Neural crest cell (in vitro differentiated cells): ENCODE measurements around the gene CRIP1. TPM values are rescaled to one million over a fixed set of nuclear protein-coding genes. Genes with fewer than 3 reads are reported as not detected.

Experiments used
- DNase-seq: peaks from one replicate; pipeline ENCODE4 v3.0.0; 2021; ENCODE audit warnings: low read depth, mixed read lengths, low spot score
- H3K27ac Mint-ChIP-seq: one replicate; pipeline ENCODE4 v1.8.0; 2021; ENCODE audit warnings: mild to moderate bottlenecking, mixed read lengths; ENCODE audit not compliant: unreplicated experiment
- H3K27me3 Mint-ChIP-seq: 2 replicates; pipeline ENCODE4 v1.8.0; 2021; ENCODE audit warnings: low read depth, mild to moderate bottlenecking, mixed read lengths
- H3K36me3 Mint-ChIP-seq: 2 replicates; pipeline ENCODE4 v1.8.0; 2021; ENCODE audit warnings: low read depth, mild to moderate bottlenecking, mixed read lengths
- H3K4me1 Mint-ChIP-seq: 2 replicates; pipeline ENCODE4 v1.8.0; 2021; ENCODE audit warnings: mixed read lengths
- H3K4me3 Mint-ChIP-seq: one replicate; pipeline ENCODE4 v1.8.0; 2021; ENCODE audit warnings: mild to moderate bottlenecking, mixed read lengths
- H3K9me3 Mint-ChIP-seq: 2 replicates; pipeline ENCODE4 v1.8.0; 2021; ENCODE audit warnings: mixed read lengths
- total RNA-seq: library from RNA; stranded (reverse); gene quantifications from 2 replicates; pipeline ENCODE4 v1.2.1, GENCODE V29; 2021
- TF ChIP-seq, protein P1 (sequence below): fragments of 200-600 bp; sonication (generic); conservative IDR thresholded peaks from 2 replicates; pipeline ENCODE4 v1.5.0; 2021; ENCODE audit warnings: antibody characterized with exemption, mild to moderate bottlenecking

Gene CRIP1
- total RNA-seq, 1 donor from 2014 or later = 4.8 TPM

DNA sequence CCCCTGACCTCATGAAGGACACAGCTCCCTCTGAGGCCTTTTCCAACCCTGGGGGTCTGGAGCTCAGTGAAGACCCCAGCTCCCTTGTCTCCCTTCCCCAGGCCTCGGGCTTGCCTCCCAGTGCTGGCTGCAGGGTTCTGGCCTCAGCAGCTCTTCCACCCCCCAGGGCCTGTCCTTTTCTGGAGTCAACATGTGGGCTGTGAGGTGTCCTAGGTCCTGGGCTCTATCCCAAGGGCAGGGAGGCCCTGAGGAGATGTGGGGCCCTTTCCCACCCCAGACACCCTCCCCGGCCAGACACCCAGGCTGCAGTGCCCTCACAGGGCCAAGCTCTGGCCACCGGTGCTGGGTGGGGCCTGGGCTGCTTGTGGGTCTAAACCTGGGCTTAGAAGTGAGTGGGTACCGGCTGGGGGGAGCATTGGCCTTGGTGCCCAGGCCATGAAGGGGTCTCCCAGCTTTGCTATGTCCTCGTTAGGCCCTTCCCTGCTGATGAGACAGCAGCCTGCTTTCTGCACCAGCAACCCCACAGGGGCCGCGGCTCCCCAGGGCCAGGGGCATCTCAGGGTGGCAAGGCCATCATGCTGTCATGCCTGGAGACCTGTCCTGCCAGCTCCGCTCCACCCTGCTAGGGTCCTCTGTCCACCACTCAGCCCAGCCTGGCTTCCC lies 14.7 kb upstream of the CRIP1 start:
- no peaks in the 10 kb centered on the region for H3K9me3 Mint-ChIP-seq
- peak overlapping the region; percentile 44 for H3K4me3 Mint-ChIP-seq
- no peaks in the 10 kb centered on the region for H3K36me3 Mint-ChIP-seq

DNA sequence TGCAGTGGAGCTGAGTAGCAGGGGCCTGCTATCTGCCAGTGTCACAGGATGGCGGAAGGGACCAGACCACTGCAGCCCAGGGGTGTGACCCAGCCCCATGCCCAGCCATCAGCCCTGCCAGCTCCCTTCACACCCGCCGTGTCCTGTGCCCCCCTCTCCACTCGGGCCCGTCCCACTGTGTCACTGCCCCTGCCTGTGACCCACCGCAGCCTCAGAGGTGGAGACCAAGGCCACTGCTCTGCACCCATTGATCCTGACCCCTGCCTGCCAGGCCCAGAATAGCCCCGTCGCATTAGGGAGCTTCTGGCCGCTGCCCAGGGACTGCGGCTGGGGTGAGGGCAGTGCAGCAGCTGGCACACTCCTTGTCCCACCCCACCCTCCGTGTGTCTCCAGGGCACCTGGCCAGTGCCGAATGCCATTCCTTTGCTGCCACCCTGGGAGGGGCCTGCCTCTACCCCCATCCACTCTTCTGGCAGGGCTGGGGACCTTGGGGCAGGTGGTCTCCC lies 14.1 kb upstream of the CRIP1 start:
- DNase-seq = no peak
- Mint-ChIP-seq H3K27ac (no peak overlapping the region), H3K27me3 (peaks cover 9% of the 10 kb centered on the region), H3K36me3 (no peaks in the 10 kb centered on the region), H3K4me1 (no peaks in the 10 kb centered on the region), H3K4me3 (peak overlapping the region; percentile 44), H3K9me3 (no peaks in the 10 kb centered on the region)
- TF ChIP-seq, protein P1, sequence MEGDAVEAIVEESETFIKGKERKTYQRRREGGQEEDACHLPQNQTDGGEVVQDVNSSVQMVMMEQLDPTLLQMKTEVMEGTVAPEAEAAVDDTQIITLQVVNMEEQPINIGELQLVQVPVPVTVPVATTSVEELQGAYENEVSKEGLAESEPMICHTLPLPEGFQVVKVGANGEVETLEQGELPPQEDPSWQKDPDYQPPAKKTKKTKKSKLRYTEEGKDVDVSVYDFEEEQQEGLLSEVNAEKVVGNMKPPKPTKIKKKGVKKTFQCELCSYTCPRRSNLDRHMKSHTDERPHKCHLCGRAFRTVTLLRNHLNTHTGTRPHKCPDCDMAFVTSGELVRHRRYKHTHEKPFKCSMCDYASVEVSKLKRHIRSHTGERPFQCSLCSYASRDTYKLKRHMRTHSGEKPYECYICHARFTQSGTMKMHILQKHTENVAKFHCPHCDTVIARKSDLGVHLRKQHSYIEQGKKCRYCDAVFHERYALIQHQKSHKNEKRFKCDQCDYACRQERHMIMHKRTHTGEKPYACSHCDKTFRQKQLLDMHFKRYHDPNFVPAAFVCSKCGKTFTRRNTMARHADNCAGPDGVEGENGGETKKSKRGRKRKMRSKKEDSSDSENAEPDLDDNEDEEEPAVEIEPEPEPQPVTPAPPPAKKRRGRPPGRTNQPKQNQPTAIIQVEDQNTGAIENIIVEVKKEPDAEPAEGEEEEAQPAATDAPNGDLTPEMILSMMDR = no peak

More for the DNA sequence above, 14.7 kb upstream of the CRIP1 start:
- no peak overlapping the region for H3K27ac Mint-ChIP-seq
- H3K4me1 Mint-ChIP-seq = no peaks in the 10 kb centered on the region
- no peak for DNase-seq
- TF ChIP-seq, protein P1 = no peak
- H3K27me3 Mint-ChIP-seq = peaks cover 4% of the 10 kb centered on the region

DNA sequence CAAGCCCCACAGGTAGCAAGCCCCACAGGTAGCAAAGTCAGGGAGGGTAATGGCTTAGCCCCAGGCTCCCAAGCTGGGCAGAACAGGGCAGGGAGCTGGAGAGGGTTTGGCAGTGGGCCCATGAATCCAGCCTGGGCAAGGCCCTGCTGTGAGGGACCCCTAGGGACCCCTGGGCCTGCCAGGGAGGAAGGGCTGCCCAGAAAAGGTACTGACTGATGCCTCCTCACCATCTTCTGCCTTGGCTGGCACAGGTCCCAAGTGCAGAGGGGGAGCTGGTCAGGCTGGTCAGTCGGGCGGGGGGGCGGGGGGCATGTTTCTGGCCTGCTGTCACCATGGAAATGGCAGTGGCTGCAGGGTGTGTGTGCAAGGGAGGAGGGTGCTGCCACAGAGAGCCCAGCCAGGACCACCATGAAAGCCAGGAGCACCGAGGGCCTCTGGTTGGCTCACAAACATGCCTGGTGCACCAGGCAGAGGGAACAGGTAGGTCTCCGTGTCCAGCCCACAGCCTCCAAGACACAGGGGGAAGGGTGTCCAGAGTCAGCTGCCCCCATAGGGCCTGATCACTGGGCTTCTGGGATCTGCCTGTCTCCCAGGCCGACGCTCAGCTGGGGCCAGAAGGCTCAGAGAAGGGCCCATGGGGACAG lies 13.5 kb upstream of the CRIP1 start:
- Mint-ChIP-seq H3K36me3 (no peaks in the 10 kb centered on the region), H3K27ac (no peak overlapping the region), H3K4me3 (peak overlapping the region; percentile 64), H3K4me1 (no peaks in the 10 kb centered on the region), H3K27me3 (peaks cover 9% of the 10 kb centered on the region), H3K9me3 (no peaks in the 10 kb centered on the region)
- TF ChIP-seq, protein P1 = no peak
- no peak for DNase-seq

DNA sequence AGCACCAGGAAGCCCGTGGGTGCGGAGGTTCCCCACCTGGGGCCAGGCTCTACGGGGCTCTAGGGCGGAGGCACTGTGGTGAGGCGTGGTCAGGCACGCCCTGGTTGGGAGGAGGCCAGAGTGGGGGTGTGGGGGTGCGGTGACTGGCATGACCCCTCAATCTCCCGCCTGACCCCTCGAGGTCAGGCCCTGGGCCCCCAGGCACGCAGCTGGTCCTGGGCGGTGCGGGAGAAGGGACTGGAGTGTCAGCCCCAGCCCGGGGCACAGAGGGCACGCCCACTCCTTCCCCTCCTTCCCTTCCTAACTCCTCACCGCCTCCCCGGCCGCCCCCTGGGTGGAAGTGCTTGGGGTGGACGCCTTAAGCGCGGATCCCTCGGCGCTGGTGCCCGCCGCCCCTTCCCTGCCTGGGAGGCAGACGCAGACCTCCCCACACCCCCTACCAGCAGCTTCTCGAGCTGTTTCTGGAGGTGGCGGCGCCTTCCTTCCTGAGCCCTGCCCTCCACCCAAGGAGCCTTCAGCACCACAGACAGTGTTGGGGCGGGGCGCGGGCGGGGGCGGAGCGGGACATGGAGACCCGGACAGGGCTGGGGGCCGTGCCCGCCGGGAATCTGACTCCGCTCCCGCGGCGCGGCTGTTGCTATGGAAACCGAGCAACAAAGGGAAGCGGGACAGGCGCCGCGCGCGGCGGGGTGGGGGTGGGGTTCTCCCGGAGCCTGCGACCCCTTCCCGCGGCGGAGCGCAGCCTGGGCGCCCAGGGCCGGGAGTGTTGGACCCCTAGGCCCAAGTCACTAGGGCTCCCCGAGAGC lies 12.8 kb upstream of the CRIP1 start:
- H3K4me3 Mint-ChIP-seq = peak overlapping the region; percentile 83
- H3K36me3 Mint-ChIP-seq = no peaks in the 10 kb centered on the region
- peaks cover 9% of the 10 kb centered on the region for H3K27me3 Mint-ChIP-seq
- H3K4me1 Mint-ChIP-seq = no peaks in the 10 kb centered on the region
- TF ChIP-seq, protein P1 = no peak
- H3K27ac Mint-ChIP-seq = peak overlapping the region; percentile 50
- H3K9me3 Mint-ChIP-seq = no peaks in the 10 kb centered on the region
- DNase-seq = peak; percentile 94

DNA sequence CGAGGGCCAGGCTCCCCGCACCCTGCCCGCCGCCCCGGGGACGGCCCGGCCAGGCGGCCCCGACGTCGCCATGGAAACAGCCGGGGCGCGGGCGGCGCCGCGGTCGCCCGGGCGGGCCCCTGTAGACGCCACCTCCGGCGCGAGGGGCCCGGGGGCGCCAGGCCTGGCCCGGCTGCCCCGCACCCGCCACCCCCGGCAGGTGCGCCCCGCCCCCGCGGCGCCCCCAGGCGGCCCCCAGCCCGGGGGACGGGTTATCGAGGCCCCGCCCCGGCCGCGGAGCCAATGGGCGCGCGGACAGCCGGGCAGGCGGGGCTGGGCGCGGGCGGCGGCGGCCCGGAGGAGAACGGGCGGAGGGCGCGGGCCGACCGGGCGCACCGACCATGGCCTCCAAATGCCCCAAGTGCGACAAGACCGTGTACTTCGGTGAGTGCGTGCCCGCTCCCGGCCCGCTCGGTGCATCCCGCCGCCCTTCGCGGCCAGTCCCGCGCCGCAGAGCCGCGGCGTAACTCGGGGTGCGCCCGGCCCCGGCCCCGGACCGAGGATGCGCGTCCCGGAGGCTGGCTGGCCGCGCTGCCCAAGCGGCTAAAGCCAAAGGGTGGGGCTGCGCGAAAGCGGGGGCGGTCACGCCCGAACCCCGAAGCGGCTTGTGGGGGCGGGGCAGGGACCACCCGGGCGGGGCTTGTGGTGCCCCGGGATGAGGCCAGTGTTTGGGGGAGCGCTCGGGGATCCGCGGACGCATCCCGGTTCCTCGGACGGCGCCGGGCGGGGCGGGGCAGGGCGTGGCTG lies 12.0 kb upstream of the CRIP1 start, which contains the start of gene CRIP2:
CRIP2 (plus strand) TSS at position 339 of the 786 bp plus-strand sequence; CDS start at position 381, 42 bp downstream.
- H3K27me3 Mint-ChIP-seq = peaks cover 16% of the 10 kb centered on the region
- peak within 1 kb of the TSS; percentile 83 for H3K4me3 Mint-ChIP-seq
- peak within 1 kb of the TSS; percentile 71 for H3K27ac Mint-ChIP-seq
- no peaks in the 10 kb centered on the region for H3K36me3 Mint-ChIP-seq
- H3K4me1 Mint-ChIP-seq = no peaks in the 10 kb centered on the region
- no peaks in the 10 kb centered on the region for H3K9me3 Mint-ChIP-seq
- TF ChIP-seq, protein P1 = no peak
- no peak for DNase-seq
